C4-2B (cell line): ENCODE results near the gene SLC22A17.

Experiments
- ZFX ChIP-seq: fragments of 450-650 bp; IDR thresholded peaks from 2 replicates; pipeline ENCODE4 v1.6.1; 2017
- TF ChIP-seq, protein P1 (sequence below): fragments of 450-650 bp; conservative IDR thresholded peaks from 2 replicates; pipeline ENCODE4 v1.5.1; 2017; ENCODE audit warnings: mild to moderate bottlenecking

DNA sequence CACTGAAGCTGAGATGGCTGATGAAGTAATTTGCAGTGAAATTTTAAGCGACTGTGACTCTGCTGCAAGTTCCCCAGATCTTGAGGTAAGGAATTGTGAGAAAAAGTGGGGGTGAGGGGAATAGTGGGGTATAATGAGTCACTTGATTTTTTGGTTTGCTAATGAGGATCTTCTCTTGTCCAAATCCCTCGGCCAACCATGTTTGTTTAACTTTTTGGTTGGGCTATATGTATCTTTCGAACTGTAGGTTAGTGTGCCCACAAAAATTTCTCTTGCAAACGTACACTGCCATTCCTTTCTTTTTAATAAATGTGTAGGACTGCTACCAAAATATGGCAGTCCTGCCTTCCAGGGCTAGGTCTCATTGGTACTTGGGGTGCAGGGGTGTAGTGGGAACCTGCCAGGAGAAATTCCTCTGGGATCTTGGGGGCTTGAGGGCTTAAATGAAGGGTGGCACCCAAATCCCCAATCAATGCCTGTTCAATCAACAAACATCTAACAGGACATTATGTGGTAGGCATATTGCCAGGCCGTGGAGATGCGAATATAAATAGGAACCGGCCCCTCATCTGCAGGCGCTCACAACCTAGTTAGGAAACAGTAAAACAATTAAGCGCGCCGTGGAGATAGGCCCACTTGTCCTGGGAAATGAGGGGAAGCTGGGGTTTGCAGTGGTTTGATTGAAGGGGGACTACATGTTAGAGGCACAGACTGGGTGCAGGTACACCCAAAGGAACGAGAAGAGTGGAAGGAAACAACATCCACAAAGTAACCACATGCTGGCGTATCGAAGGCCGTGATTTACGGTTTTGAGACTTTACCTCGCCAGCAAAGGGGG lies 32.7 kb downstream of the SLC22A17 start:
- TF ChIP-seq, protein P1, sequence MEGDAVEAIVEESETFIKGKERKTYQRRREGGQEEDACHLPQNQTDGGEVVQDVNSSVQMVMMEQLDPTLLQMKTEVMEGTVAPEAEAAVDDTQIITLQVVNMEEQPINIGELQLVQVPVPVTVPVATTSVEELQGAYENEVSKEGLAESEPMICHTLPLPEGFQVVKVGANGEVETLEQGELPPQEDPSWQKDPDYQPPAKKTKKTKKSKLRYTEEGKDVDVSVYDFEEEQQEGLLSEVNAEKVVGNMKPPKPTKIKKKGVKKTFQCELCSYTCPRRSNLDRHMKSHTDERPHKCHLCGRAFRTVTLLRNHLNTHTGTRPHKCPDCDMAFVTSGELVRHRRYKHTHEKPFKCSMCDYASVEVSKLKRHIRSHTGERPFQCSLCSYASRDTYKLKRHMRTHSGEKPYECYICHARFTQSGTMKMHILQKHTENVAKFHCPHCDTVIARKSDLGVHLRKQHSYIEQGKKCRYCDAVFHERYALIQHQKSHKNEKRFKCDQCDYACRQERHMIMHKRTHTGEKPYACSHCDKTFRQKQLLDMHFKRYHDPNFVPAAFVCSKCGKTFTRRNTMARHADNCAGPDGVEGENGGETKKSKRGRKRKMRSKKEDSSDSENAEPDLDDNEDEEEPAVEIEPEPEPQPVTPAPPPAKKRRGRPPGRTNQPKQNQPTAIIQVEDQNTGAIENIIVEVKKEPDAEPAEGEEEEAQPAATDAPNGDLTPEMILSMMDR: no peak
- no peak for TF ChIP-seq ZFX
